GM21825 (cell line): ENCODE results near the gene CASP10.
"Not testable (repeated sequence)": the region's sequence is repeated elsewhere in the genome, so short reads cannot be mapped to it uniquely, and the experiment has no call there.

Source experiments
- ATAC-seq: cut with Tn5 transposase; IDR thresholded peaks from one replicate; pipeline ENCODE4 v1.9.1; 2021; ENCODE audit warnings: mild to moderate bottlenecking, moderate library complexity; ENCODE audit not compliant: unreplicated experiment

The CASP10 gene

DNA sequence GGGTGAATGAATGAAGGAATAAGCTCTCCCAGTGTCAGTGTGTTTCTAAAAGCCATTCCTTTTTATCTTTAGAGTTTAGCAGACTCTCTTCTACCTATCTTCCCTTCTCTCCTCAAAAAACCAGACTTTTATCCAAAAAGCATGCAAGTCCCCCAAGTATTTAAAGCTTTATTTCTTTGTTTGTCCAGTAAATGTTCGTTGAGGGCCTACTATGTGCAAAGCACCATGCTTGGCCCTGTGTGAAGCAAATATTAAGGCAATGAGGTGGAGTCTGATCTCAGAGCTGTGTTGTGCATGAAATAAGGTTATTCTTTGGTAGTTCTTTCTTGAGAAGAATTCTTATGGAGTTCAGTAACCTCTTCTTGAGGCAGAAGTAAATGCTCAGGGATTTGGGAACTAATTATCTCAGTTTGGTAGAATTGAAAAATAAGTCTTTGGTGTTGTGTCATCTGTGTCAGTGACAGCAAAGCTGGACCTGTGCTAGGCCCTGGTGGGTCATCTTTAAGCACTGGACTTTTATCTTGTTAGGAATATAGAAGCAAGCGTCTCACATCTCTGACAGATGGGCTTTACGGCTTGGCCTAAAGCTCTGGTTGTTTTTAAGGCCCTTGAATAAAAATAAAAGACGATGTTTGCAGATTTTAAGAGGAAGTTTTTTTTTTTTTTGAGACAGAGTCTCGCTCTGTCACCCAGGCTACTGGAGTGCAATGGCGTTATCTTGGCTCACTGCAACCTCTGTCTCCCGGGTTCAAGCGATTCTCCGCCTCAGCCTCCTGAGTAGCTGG, 28.1 kb upstream of the CASP10 start:
- ATAC-seq, result no peak

DNA sequence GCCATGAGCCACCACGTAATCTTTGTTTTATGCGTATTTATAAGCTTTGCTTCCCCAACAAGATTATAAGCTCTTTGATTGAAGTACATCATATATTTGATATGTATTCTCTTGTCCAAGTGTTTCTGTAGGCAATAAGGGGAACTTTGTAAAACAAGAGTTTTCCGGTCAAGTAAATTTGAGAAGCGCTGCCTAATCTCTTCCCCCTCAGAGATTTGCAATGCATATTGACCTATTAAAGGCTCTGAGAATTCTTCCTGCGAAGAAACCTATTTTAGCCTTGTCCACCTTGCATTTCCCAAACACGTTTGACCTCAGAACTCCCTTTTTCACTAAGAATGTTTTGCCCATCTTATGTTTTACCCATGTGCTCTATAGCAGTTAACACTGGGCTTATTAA, 26.9 kb upstream of the CASP10 start:
- ATAC-seq, result no peak

DNA sequence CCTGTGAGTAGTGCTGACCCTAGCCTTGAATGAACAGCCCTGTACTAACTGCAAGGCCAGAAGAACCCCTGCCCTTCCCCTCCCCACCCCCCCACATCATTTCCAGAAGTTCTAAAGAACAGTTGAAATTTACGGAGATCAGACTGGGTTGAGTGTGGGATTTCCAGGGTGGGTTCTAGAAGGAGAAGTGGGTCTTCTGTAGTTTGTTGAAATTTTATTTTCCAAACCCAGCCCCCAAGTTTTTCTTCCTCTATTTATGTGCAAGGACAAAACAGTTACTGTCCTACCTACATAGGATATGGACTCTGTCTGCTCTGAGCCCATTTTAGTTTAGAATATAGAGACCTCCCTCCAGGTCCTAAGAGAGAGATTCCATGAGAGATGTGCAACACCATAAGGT, 26.3 kb upstream of the CASP10 start:
- no peak for ATAC-seq

DNA sequence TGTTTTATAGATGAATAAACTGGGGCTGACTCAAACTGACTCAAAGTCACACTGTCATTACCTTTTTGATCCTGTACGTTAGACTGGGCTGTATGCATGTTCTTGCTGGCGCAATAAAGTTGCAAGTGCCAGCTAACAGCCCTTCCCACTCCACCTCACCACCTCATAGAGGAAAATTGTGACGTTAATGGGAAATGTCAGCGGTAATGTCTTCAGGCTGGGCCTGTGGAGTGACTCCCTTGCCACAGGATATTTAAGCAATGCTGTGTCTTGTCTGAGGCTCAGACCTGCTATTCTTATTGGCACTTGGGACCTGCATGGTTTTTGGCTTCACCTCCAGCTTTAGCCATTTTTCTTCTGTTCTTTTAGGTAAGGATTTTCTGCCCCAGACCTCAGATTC, 25.2 kb upstream of the CASP10 start:
- peak; percentile 31 for ATAC-seq

DNA sequence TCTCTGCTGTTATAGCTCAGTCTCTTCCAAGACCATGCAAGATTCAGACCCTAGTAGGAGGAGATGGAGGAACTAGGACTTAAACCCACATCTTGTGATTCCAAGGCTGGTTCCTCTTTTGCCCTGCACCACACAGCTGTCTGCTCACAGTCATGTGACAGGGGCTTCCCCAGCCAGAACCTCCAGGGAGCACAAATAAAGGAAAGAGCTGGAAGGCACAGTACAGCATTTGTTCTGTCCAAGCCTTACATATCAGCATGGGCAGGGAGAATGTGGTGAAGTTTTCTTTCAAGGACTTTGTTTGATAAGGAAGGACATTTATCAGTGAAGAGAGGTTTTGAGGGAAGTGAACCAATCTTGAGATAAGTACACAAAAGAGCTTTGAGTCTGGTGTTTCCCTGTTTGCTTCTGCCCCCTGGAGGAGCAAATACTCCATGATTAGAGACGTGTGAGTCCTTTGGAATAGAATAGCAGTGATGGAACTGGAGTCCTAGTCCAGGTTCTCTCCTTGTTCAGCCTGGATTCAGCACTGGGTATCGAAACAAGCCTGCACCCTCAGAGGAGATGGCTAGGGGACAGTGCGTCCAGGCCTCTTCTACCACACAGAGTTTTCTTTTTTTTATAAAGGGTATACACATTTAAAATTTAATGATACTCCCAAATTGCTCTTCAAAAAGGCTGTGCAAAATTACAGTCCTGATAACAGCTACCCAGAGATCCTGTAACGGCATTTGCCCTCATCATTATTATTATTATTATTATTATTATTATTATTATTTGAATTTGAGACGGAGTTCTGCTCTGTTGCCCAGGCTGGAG, 24.6 kb upstream of the CASP10 start:
- ATAC-seq, result peak; percentile 97

DNA sequence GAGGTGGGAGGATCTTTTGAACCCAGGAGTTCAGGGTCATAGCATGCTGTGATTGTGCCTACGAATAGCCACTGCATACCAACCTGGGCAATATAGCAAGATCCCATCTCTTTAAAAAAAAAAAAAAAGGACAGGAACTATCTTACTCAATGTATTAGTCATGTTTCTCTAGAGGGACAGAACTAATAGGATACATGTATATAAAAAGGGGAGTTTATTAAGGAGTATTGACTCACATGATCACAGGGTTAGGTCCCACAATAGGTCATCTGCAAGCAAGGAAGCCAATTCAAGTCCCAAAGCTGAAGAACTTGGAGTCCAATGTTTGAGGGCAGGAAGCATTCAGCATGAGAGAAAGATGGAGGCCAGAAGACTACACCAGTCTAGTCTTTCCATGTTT, 18.8 kb upstream of the CASP10 start:
- ATAC-seq, result no peak

DNA sequence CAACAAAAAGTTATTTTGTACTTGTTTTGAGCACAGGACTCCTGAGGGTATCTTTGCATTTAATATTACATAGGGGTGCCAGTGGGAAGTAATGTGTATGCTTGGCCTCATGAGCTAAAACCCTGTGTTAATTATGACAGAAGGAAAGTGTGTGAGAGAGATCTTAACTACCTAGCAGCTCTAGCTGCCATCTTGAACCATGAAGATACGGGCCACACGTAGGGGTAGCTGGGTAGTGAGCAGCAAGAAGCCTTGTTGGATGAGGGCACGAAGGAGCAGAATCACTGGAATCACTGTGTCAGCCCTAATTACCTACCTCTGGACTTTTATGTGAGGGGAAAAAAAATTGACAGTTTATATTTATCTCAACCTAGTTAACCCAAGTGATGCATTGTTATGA, 15.4 kb upstream of the CASP10 start:
- no peak for ATAC-seq

DNA sequence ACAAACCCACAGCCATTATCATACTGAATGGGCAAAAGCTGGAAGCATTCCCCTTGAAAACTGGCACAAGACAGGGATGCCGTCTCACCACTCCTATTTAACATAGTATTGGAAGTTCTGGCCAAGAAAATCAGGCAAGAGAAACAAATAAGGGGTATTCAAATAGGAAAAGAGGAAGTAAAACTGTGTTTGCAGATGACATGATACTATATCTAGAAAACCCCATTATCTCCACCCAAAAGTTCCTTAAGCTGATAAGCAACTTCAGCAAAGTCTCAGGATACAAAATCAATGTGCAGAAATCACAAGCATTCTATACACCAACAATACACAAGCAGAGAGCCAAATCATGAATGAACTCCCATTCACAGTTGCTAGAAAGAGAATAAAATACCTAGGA, 14.4 kb upstream of the CASP10 start:
- not testable (repeated sequence) for ATAC-seq

DNA sequence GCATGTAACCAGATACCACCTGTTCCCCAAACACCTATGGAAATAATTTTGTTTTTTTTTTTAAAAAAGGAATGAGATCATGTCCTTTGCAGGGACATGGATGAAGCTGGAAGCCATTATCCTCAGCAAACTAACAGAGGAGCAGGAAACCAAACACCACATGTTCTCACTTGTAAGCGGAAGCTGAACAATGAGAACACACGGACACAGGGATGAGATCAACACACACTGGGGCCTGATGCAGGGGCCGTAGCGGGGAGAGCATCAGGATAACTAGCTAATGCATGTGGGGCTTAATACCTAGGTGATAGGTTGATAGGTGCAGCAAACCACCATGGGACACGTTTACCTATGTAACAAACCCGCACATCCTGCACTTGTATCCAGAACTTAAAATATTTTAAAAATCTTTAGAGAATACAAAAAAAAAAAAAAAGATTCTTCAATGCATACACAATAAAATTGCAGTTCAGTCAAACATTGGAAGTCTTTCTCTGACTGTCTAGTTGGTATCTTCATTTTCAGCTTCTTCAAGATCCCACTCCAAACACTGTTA, 11.6 kb upstream of the CASP10 start:
- no peak for ATAC-seq

DNA sequence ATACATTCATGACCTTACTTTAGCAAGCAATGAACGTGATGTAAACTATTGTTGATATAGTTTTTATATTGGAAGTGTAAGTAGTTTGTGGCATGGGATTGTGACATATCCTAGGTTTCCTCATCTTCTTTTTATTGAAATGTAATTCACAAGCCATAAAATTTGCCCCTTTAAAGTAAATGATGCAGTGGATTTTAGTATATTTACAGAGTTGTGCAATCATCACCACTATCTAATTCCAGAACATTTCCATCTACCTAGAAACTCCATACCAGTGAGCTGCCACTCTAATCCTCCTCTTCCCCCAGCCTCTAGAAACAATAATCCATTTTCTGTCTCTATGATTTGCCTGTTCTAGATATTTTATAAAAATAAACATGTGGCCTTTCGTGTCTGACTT, 10.7 kb upstream of the CASP10 start:
- no peak for ATAC-seq

DNA sequence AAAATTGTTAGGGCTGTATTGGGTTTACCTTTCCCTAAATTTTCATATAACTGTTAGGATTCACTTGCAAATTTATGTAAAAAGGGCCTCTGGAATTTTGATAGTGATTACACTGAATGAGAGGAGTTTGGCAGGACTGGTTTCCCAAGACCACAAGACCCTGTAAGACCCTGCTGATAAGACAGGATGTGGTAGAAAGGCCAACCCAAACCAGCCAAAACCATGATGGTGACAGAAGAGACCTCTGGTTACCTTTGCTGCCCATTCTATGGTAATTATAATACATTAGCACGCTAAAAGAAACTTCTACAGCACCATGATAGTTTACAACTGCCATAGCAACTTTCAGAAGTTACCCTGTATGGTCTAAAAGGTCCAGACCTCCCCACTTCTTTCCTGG, 8.3 kb upstream of the CASP10 start:
- ATAC-seq, result no peak

DNA sequence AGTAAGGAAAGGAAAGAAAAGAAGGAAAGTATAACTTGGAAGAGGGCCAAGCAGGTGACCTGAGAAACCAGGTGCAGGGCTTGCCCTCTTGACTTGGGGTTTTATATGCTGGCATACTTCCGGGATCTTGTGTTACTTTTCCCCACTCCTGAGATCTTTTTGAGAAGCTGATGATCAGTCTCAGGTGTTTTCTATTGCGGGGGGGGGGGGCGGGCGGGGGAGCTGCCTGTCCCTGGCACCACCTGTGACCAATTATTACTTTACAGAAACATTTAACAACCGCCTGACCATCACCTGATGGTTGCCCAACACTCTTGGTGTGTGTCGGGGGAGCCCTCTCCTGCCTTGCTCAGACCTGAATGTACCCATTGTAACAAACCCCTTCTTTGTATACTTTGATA, 6.9 kb upstream of the CASP10 start:
- ATAC-seq, result no peak

DNA sequence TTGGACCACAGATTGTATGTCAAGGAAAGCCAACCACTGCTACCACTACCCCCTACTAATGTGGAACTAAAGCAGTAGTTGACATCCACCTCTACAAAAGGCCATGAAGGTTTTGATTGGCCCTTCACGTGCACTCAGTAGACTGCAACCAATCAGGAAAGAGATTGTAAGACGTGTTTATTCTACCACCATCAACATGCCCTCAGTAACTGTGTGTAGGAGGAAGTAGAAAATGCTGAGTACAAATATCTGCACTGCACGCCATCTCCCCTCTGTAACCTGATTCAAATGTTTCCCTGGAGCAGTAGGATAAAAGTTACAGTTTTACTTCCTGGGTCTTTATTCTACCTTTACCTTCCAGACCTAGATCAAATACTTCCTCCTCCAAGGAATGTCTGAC, 2.9 kb upstream of the CASP10 start:
- ATAC-seq, result no peak

DNA sequence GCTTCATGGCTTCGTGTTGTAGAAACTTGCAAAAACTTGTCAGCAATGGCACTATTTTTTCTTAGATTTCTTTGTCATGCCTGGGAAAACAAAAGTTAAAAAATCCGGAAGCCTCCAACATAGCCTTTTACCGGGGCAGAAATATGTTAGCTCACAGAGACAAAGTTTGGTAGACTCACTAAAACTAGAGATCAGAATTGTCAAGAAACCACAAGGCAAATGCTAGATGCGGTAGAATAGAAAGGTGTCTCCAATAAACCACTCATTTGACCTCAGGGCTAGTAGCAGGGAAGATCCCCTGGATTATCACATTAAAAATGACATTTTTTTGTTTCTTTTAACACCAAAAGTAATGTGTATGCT, 405 bp downstream of the CASP10 start:
- ATAC-seq, result no peak

DNA sequence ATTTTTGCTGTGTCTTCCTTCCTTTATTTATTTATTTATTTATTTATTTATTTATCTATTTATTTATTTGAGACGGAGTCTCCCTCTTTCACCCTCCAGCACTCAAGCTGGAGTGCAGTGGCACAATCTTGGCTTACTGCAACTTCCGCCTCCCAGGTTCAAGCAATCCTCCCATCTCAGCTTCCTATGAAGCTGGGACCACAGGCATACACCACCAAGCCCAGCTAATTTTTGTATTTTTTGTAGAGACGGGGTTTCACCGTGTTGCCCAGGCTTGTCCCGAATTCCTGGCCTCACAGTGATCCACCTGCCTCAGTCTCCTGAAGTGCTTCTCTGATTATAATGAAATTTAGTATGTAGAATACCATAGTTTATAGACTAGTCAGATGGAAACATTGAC, 894 bp downstream of the CASP10 start:
- not testable (repeated sequence) for ATAC-seq

DNA sequence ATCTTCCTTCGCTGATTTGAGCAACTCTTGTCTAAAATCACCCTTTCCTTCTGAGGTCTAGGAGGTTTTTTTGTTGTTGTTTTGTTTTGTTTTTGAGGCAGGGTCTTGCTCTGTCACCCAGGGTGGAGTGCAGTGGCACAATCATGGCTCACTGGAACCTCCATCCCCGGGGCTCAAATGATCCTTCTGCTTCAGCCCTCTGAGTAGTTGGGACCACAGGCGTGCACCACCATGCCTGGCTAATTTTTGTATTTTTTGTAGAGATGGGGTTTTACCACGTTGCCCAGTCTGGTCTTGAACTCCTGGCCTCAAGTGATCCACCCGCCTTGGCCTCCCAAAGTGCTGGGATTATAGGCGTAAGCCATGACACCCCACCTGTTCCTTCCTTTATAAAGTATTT, 1.3 kb downstream of the CASP10 start:
- not testable (repeated sequence) for ATAC-seq

DNA sequence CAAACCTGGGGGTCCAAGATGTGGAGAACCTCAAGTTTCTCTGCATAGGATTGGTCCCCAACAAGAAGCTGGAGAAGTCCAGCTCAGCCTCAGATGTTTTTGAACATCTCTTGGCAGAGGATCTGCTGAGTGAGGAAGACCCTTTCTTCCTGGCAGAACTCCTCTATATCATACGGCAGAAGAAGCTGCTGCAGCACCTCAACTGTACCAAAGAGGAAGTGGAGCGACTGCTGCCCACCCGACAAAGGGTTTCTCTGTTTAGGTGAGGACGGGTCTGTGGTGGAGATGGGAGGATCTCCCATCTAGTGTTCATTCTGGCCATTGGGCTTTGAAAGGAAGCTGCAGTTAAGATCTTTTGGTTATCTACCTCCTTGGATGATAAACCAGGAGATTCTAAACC, 2.9 kb downstream of the CASP10 start:
- ATAC-seq, result no peak

DNA sequence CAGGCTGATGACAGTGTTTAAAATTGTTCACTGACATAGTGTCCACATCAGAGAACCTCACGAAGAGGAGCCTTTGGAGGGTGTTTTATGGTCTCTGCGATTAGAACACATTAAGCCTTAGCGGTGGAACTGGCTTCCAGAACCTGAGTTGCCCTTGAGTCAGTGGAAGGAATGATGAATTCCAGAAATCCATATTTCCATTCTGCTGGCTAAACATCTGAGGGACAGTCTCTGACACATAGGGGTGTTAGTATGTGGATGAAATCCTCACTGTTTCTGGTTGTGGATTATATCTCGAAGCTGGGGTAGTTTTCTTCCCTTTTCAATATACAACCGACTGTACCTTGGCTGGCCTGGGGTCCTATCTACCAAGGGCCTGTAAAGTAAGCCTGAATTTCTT, 4.0 kb downstream of the CASP10 start:
- ATAC-seq, result no peak

DNA sequence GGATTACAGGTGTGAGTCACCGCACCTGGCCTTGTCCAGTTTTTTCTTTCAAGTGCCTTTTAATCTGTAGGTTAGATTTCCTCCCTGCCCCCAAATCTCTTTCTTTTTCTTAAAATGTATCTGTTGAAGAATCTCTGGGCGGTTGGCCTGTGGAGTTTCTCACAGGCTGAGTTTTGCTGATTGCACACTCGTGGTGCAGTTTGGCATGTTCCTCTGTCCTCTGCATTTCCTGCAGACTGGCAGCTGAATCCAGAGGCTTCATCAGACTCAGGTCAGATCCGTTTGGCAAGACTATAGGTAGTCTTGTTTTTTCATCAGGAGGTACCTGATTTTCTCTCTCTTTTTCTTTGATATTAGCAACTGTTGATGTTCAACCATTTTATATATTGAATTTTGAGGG, 5.5 kb downstream of the CASP10 start:
- ATAC-seq, result no peak

DNA sequence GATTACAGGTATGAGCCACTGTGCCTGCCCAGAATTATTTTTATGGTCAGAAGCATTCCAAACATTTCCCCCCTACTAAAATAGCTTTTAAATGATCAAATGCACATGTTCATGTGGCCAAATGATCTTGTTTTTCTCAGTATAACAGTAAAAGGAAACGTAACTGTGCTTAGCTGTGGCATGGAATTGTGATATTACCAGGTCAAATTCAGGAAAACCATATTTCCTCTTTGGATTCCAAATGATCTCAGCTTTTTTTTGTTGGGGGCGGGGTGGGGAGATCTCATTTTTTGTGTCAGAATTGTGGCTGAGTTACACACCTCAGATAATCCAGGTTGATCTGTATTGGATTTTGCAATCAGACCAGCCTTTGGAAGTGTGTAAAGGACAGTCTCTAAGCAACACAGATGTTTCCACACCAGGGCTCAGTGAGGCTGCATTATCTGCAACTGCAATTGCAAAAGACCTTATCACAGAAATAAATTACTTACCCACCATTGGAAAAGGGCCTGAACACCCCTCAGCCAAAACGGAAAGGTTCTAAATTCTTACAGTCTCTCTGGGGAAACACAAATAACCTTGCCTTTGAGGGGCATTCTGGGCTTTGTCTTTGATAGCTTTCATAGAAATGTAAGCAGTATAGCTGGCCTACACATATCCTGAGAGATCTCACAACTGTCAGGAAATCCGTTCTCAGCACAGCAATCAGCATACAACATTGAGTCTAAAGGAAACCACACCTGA, 8.4 kb downstream of the CASP10 start:
- ATAC-seq, result peak; percentile 69

DNA sequence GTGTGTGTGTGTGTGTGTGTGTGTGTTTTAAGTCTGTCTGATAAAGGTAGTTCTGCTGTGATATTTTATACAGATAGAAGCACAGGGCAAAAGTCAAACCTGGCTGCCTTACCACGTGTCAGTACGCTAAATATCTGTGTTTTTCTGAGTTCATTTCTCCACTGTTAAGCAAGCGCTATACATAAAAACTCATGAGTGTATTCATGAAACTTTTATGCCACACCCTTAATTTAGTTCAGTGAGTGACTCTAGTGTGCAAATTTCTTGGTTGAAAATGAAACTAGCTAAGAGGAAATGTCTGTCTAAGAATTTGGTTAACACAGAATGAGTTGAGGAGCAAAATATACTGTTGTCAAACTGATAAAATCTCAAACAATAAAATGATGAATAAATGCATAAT, 11.2 kb downstream of the CASP10 start:
- peak; percentile 84 for ATAC-seq
